ENCODE results near the gene UBXN1.

Gene UBXN1

GRCh38 chr11:62632492-62632891 lies 46.4 kb downstream of the UBXN1 start:
- DNase-seq, result no peak

GRCh38 chr11:62627713-62628112 lies 51.2 kb downstream of the UBXN1 start:
- no peak for DNase-seq

All from fibroblast of skin of back (primary cell).